GM23248 (cell line): ENCODE measurements around the gene GPR173.

Source experiments
- EZH2 ChIP-seq: fragments of 200-600 bp; sonication (generic); IDR thresholded peaks from 2 replicates; pipeline ENCODE4 v1.6.1; 2018; ENCODE audit warnings: antibody characterized with exemption, mild to moderate bottlenecking; ENCODE audit not compliant: insufficient read depth, poor library complexity, severe bottlenecking
- EZH2phosphoT487 ChIP-seq: fragments of 200-600 bp; sonication (generic); IDR thresholded peaks from 2 replicates; pipeline ENCODE4 v1.6.1; 2018; ENCODE audit warnings: antibody characterized with exemption, moderate library complexity, mild to moderate bottlenecking, low read depth; ENCODE audit not compliant: insufficient read depth

GRCh38 chrX:53088136-53088974, 39.8 kb downstream of the GPR173 start:
- no peak for TF ChIP-seq EZH2
- no peak for TF ChIP-seq EZH2phosphoT487
